Measurements from ENCODE around the gene CD109. TPM values are rescaled to one million over a fixed set of nuclear protein-coding genes. Genes with fewer than 3 reads are reported as not detected.

Gene CD109
- total RNA-seq, 4 donors from 2014 or later = 13.4 to 29.3 (median 20.2) TPM

DNA sequence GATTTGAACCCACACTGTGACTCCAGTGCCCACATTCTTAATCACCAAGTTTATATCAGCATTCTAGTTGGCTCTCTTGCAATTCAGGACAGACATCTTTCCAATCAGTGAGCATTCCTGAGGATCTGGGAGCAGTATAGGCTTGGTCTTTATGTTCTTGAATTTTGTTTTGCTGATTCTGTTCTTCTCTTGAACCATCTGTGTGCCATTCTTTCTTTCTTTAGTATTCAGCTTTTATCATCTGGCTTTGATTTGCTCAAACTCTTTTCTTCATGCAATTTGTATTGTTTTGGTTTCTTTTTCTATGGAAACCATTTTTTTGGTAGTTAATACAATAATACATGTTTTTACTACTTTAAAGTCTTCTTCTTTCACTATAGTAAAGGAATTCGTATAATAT, 162.4 kb downstream of the CD109 start:
- no peak for ATAC-seq (ENCODE audit: low FRiP score)
- DNase-seq (ENCODE audit: low spot score) = no peak
- TF ChIP-seq, protein P1, sequence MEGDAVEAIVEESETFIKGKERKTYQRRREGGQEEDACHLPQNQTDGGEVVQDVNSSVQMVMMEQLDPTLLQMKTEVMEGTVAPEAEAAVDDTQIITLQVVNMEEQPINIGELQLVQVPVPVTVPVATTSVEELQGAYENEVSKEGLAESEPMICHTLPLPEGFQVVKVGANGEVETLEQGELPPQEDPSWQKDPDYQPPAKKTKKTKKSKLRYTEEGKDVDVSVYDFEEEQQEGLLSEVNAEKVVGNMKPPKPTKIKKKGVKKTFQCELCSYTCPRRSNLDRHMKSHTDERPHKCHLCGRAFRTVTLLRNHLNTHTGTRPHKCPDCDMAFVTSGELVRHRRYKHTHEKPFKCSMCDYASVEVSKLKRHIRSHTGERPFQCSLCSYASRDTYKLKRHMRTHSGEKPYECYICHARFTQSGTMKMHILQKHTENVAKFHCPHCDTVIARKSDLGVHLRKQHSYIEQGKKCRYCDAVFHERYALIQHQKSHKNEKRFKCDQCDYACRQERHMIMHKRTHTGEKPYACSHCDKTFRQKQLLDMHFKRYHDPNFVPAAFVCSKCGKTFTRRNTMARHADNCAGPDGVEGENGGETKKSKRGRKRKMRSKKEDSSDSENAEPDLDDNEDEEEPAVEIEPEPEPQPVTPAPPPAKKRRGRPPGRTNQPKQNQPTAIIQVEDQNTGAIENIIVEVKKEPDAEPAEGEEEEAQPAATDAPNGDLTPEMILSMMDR (IDR thresholded peaks at IDR 0.05) = no peak

DNA sequence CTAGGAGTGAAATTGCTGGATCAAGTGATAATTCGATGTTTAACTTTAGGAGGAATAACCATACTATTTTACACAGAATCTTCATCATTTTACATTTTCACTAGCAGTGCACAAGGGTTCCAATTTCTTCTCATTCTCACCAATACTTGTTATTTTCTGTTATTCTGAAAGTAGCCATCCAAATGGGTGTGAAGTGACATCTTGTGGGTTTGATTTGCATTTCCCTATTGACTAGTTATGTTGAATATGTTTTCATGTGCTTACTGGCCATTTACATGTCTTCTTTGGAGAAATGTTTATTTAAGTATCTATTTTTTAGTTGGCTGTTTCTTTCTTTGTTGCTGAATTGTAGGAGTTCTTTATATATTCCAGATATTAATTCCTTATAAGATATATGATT, 164.3 kb downstream of the CD109 start:
- DNase-seq (ENCODE audit: low spot score) (no peak), ATAC-seq (ENCODE audit: low FRiP score) (no peak)
- TF ChIP-seq, protein P1 (IDR thresholded peaks at IDR 0.05) = no peak

DNA sequence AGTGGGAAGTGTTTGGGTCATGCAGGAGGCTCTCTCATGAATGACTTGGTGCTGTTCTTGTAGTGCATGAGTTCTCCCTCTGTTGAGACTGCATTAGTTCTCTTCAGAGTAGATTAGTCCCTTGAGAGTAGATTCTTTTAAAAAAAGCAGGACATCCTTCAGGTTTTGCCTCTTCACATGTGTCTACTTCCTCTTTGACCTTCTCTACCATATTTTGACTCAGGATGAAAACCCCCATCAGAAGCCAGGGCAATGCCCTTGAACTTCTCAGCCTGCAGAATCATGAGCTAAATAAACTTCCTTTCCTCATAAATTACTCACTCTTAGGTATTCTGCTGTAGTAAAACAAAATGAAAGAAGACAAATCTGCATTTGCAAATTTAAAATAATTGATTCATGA, 170.3 kb downstream of the CD109 start:
- DNase-seq (ENCODE audit: low spot score) (no peak), ATAC-seq (ENCODE audit: low FRiP score) (no peak)
- TF ChIP-seq, protein P1 (IDR thresholded peaks at IDR 0.05) = no peak

DNA sequence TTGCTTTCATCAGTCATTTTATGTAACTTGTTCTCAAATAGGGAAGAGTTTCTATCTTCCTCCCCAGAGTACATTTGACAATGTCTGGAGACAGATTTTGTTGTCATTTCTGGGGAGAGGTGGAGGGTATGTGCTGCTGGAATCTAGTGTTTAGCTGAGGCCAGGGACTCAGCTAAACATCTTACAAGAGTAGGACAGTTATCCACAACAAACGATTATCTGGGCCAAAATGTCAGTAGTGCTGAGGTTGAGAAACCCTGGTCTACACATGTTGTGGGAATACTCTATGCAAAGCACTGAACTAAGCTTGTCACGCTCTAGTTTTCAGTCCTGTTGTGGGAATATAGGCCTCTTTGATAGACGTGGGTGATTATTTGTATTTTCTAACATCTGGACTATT, 171.4 kb downstream of the CD109 start:
- DNase-seq (ENCODE audit: low spot score) (no peak), ATAC-seq (ENCODE audit: low FRiP score) (no peak)
- TF ChIP-seq, protein P1 (IDR thresholded peaks at IDR 0.05) = no peak

DNA sequence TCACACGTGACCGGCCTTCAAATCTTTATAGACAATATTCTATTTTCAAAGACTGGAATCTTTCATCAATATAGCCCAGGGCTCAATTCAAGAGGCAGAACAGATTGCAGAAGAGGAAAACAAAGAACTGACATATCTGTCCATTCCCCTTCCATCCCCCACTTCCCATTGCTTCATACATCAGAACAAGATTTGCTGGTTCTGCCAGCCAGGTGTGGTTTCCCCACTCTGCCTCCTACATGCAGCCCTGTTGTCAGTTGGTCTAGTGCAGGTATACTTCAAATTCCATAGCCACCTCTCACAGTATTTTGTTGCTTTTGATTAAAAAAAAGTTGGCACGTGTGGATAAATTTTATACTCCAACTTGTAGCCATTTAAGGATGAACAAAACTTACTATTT, 174.9 kb downstream of the CD109 start:
- ATAC-seq (ENCODE audit: low FRiP score) = no peak
- TF ChIP-seq, protein P1 (IDR thresholded peaks at IDR 0.05) = no peak
- no peak for DNase-seq (ENCODE audit: low spot score)

DNA sequence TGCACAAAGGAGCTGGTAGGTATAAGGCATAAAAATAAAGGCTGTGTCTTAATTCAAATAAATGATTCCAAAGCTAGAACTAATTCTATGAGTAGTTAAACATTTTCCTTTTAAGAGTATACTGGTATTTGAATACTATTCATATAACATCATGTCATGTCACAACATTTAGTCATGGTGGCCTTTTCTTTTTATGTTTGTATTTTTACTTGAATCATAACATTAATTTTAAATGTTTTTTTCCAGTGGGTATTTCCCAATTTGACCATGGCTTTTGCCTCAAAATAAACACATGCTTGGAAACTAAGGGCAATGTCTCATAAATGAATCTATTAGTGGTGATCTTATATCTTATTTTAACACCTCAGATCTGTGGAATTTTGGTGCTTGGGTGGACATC, 177.1 kb downstream of the CD109 start:
- DNase-seq (ENCODE audit: low spot score) (no peak), ATAC-seq (ENCODE audit: low FRiP score) (no peak)

More for the DNA sequence above, 177.1 kb downstream of the CD109 start:
- TF ChIP-seq, protein P1 (IDR thresholded peaks at IDR 0.05) = no peak

Other genes starting within 250 kb of the CD109 start
- 10 to 100 TPM in 1 of 4 donors, 1 to 10 TPM in 3; 3.6 to 11.0 (median 6.5) TPM for gene CGAS, start 243.9 kb upstream of the CD109 start, total RNA-seq
- gene MTO1, start 234.5 kb upstream of the CD109 start, total RNA-seq = 10 to 100 TPM; 17.7 to 24.7 (median 20.7) TPM
- over 10,000 TPM in 3 of 4 donors, 1,000 to 10,000 TPM in 1; 9,027 to 13,209 (median 10,672) TPM for gene EEF1A1, start 175.2 kb upstream of the CD109 start, total RNA-seq
- 10 to 100 TPM; 18.9 to 36.5 (median 28.0) TPM for gene SLC17A5, start 42.2 kb upstream of the CD109 start, total RNA-seq